Panc1 (cell line): Measurements from ENCODE around the gene RNF43. TPM values are rescaled to one million over a fixed set of nuclear protein-coding genes. Genes with fewer than 3 reads are reported as not detected.

Experiments used
- ATAC-seq: fragments of 200-7000 bp; cut with Tn5 transposase; 2 replicates; pipeline ENCODE4 v1.9.1; 2020; ENCODE audit warnings: mild to moderate bottlenecking, moderate library complexity
- BruUV-seq: library from RNA; stranded (reverse); fragments of 400-500 nt; replicated peaks from 2 replicates; lab custom pipeline; 2021; lab: Mats Ljungman, UMichigan
- CTCF ChIA-PET: fragments of 300-600 bp; sonication (Branson Sonifier 250); formaldehyde crosslinking; loops from one replicate; lab custom pipeline; 2022; ENCODE audit warnings: antibody characterized with exemption; lab: Charles Lee
- POLR2A ChIA-PET: fragments of 300-600 bp; sonication (Branson Sonifier 250); formaldehyde crosslinking; loops from one replicate; lab custom pipeline; 2022; ENCODE audit warnings: antibody characterized with exemption; lab: Charles Lee
- DNase-seq: peaks from one replicate; pipeline ENCODE4 v3.0.0-alpha.2; 2010; ENCODE audit warnings: low read depth, low spot score
- H3K27ac ChIP-seq: 2 replicates; pipeline ENCODE4 v1.5.1; 2011; ENCODE audit warnings: mild to moderate bottlenecking, low read length, inconsistent platforms
- H3K27me3 ChIP-seq: fragments of 200-500 bp; sonication (Bioruptor generic); 2 replicates; pipeline ENCODE4 v1.6.0; 2014; ENCODE audit warnings: low read length, inconsistent platforms; ENCODE audit not compliant: control insufficient read depth, insufficient read depth
- H3K36me3 ChIP-seq: fragments of 200-500 bp; sonication (Bioruptor generic); 2 replicates; pipeline ENCODE4 v1.5.1; 2014; ENCODE audit warnings: inconsistent platforms, mild to moderate bottlenecking, low read length, moderate library complexity; ENCODE audit not compliant: control insufficient read depth, insufficient read depth
- H3K4me1 ChIP-seq: 2 replicates; pipeline ENCODE4 v1.5.1; 2011; ENCODE audit warnings: inconsistent platforms, mild to moderate bottlenecking, low read length, moderate library complexity; ENCODE audit not compliant: control insufficient read depth, insufficient read depth
- H3K4me3 ChIP-seq, 2 experiments: 2 replicates each; pipeline ENCODE4 v1.5.1; 2011 to 2012; ENCODE audit warnings: low read depth in 2 of 2, low read length in 2 of 2, mild to moderate bottlenecking in 2 of 2, inconsistent platforms in 1 of 2, moderate library complexity in 1 of 2
- H3K9me3 ChIP-seq: fragments of 200-500 bp; sonication (Bioruptor generic); 2 replicates; pipeline ENCODE4 v1.5.1; 2014; ENCODE audit warnings: low read depth, mild to moderate bottlenecking, inconsistent platforms, low read length, moderate library complexity; ENCODE audit not compliant: control insufficient read depth, insufficient read depth
- POLR2AphosphoS5 ChIP-seq: IDR thresholded peaks from 2 replicates; pipeline ENCODE4 v1.6.1; 2012; ENCODE audit warnings: mild to moderate bottlenecking, low read depth, low read length, moderate library complexity
- SIN3A ChIP-seq: IDR thresholded peaks from 2 replicates; pipeline ENCODE4 v1.6.1; 2012; ENCODE audit warnings: low read depth, mild to moderate bottlenecking, low read length, moderate library complexity, borderline replicate concordance; ENCODE audit not compliant: insufficient read depth
- TCF7L2 ChIP-seq: IDR thresholded peaks from 2 replicates; pipeline ENCODE4 v1.6.1; 2011; ENCODE audit warnings: mild to moderate bottlenecking, low read depth, low read length, inconsistent platforms
- in situ Hi-C: cut with HindIII; loops from 2 replicates; pipeline ENCODE4 v1.10.0; 2016; ENCODE audit warnings: low sequenced_read_pairs, low pct_unique_long_range_greater_than_20kb
- intact Hi-C: fragments of 100-400 bp; cut with micrococcal nuclease; formaldehyde crosslinking; loops from one replicate; pipeline ENCODE4 v1.10.0; 2022; ENCODE audit not compliant: unreplicated experiment
- total RNA-seq: library from RNA; stranded (reverse); gene quantifications from one replicate; pipeline ENCODE4 v1.2.1, GENCODE V29; 2021; ENCODE audit not compliant: unreplicated experiment
- TF ChIP-seq, protein P1 (sequence below), 2 experiments: IDR thresholded peaks; 2 replicates each; pipeline ENCODE4 v1.6.1; 2011 to 2012; ENCODE audit warnings: low read depth in 2 of 2, control low read depth in 1 of 2, low read length in 1 of 2, mild to moderate bottlenecking in 1 of 2, moderate library complexity in 1 of 2; ENCODE audit not compliant: insufficient read depth in 1 of 2
- TF ChIP-seq, protein P2 (sequence below): fragments of 450-650 bp; IDR thresholded peaks from 2 replicates; pipeline ENCODE4 v1.5.1; 2017; ENCODE audit warnings: mild to moderate bottlenecking

Gene RNF43
- total RNA-seq, 1 experiment from 2014 or later = 4.7 TPM

DNA sequence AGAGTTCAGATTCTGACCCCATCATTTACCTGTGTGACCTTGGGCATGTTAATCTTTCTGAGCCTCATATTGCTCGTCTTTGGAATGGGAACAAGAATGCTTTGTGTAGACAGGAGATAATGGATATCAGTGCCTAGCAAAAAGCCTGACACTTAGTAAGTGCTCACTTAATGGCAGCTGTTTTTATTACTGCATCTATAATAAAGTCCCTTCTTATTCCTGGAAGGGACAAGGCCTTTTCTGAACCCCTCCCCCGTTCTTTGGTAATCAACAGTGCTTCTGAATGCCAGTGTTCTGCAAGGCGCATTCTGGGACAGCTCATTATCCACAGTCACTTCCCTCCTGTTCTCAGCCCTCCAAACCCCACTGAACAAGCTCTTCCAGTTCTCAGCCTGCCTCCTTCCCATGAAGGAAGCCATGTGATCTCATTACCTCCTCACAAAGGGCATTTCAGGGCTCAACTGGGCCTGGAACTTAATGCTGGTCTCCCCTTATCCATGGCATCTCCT lies 40.2 kb downstream of the RNF43 start:
- intact Hi-C loops = no loop called here
- ATAC-seq (no peak), DNase-seq (no peak)
- H3K9me3 ChIP-seq = no peaks in the 10 kb centered on the region
- no peaks in the 10 kb centered on the region for H3K27me3 ChIP-seq
- ChIA-PET CTCF (no interaction called here), POLR2A (no interaction called here)
- no peaks in the 10 kb centered on the region for H3K36me3 ChIP-seq
- no peaks in the 10 kb centered on the region for H3K4me1 ChIP-seq
- in situ Hi-C loops = no loop called here
- no peak overlapping the region for H3K27ac ChIP-seq
- BruUV-seq = no TSS peak
- H3K4me3 ChIP-seq = no peak overlapping the region
- TF ChIP-seq SIN3A = no peak
- no peak for TF ChIP-seq TCF7L2
- TF ChIP-seq, protein P1, sequence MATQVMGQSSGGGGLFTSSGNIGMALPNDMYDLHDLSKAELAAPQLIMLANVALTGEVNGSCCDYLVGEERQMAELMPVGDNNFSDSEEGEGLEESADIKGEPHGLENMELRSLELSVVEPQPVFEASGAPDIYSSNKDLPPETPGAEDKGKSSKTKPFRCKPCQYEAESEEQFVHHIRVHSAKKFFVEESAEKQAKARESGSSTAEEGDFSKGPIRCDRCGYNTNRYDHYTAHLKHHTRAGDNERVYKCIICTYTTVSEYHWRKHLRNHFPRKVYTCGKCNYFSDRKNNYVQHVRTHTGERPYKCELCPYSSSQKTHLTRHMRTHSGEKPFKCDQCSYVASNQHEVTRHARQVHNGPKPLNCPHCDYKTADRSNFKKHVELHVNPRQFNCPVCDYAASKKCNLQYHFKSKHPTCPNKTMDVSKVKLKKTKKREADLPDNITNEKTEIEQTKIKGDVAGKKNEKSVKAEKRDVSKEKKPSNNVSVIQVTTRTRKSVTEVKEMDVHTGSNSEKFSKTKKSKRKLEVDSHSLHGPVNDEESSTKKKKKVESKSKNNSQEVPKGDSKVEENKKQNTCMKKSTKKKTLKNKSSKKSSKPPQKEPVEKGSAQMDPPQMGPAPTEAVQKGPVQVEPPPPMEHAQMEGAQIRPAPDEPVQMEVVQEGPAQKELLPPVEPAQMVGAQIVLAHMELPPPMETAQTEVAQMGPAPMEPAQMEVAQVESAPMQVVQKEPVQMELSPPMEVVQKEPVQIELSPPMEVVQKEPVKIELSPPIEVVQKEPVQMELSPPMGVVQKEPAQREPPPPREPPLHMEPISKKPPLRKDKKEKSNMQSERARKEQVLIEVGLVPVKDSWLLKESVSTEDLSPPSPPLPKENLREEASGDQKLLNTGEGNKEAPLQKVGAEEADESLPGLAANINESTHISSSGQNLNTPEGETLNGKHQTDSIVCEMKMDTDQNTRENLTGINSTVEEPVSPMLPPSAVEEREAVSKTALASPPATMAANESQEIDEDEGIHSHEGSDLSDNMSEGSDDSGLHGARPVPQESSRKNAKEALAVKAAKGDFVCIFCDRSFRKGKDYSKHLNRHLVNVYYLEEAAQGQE (IDR thresholded peaks at IDR 0.05; ENCODE audit: insufficient read depth in 1 of 2, low read depth in 2 of 2, low read length in 1 of 2) = no peak
- TF ChIP-seq, protein P2, sequence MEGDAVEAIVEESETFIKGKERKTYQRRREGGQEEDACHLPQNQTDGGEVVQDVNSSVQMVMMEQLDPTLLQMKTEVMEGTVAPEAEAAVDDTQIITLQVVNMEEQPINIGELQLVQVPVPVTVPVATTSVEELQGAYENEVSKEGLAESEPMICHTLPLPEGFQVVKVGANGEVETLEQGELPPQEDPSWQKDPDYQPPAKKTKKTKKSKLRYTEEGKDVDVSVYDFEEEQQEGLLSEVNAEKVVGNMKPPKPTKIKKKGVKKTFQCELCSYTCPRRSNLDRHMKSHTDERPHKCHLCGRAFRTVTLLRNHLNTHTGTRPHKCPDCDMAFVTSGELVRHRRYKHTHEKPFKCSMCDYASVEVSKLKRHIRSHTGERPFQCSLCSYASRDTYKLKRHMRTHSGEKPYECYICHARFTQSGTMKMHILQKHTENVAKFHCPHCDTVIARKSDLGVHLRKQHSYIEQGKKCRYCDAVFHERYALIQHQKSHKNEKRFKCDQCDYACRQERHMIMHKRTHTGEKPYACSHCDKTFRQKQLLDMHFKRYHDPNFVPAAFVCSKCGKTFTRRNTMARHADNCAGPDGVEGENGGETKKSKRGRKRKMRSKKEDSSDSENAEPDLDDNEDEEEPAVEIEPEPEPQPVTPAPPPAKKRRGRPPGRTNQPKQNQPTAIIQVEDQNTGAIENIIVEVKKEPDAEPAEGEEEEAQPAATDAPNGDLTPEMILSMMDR = no peak
- no peak for TF ChIP-seq POLR2AphosphoS5

DNA sequence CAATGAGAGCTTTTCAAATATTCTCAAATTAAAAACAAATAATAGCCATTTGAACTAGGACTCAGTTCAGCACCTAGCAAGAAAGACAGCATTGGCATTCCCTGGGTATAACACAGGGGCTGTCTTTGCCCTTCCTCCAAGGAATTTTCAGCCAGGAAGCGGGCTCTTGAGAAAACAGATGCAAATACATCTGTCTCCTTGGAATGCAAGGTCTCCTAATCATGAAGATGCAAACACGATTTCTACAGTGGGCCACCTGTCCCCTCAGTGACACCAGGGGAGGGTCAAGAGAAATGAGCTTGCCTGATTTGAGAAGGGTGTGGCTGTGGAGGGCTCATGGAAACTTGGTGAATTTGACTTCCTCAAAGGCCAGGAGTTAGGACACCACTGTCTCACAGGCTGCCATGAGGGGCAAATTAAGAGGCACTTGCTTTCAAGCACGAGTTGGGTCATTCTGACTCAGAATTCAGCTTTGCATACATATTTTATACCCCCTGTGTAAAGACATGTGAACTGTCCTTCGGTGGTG lies 40.8 kb downstream of the RNF43 start:
- TF ChIP-seq TCF7L2 (no peak), SIN3A (no peak), POLR2AphosphoS5 (no peak)
- TF ChIP-seq, protein P1 (IDR thresholded peaks at IDR 0.05; ENCODE audit: insufficient read depth in 1 of 2, low read depth in 2 of 2, low read length in 1 of 2) = no peak
- TF ChIP-seq, protein P2 = no peak
- H3K27me3 ChIP-seq = no peaks in the 10 kb centered on the region
- CTCF ChIA-PET = no interaction called here
- H3K27ac ChIP-seq = no peak overlapping the region
- BruUV-seq = no TSS peak
- POLR2A ChIA-PET = no interaction called here
- no peaks in the 10 kb centered on the region for H3K9me3 ChIP-seq
- intact Hi-C loops (no loop called here), in situ Hi-C loops (no loop called here)
- no peak for DNase-seq
- no peak overlapping the region for H3K4me3 ChIP-seq
- no peaks in the 10 kb centered on the region for H3K36me3 ChIP-seq
- ATAC-seq = no peak
- no peaks in the 10 kb centered on the region for H3K4me1 ChIP-seq
